B cell (primary cell): Measurements from ENCODE around the gene CDKN2C. TPM values are rescaled to one million over a fixed set of nuclear protein-coding genes. Genes with fewer than 3 reads are reported as not detected.
A peak's percentile ranks its signal among the peaks of the same experiment; 100 is the strongest.
"Not testable (repeated sequence)": the region's sequence is repeated elsewhere in the genome, so short reads cannot be mapped to it uniquely, and the experiment has no call there.

Experiments
- ATAC-seq: fragments of 200-7000 bp; cut with Tn5 transposase; one replicate; pipeline ENCODE4 v1.10.0; 2021; ENCODE audit warnings: low read depth, mild to moderate bottlenecking, moderate number of reproducible peaks, moderate library complexity
- CTCF ChIA-PET: fragments of 350-600 bp; sonication (Branson Sonifier 250); formaldehyde crosslinking; loops from one replicate; lab custom pipeline; 2021; ENCODE audit warnings: antibody characterized with exemption, inconsistent platforms; lab: Charles Lee
- POLR2A ChIA-PET: fragments of 350-600 bp; sonication (Branson Sonifier 250); formaldehyde crosslinking; loops from one replicate; lab custom pipeline; 2021; ENCODE audit warnings: antibody characterized with exemption; lab: Charles Lee
- DNase-seq: peaks from one replicate; pipeline ENCODE4 v3.0.0; 2013
- H2AFZ ChIP-seq: 2 replicates; pipeline ENCODE4 v1.6.1; 2012; ENCODE audit warnings: mild to moderate bottlenecking, low read depth, low read length; ENCODE audit not compliant: insufficient read depth, poor library complexity, severe bottlenecking
- H3K27ac ChIP-seq, 2 donors: 1 replicate in 1 of 2; 2 replicates in 1 of 2; pipeline ENCODE4 v1.5.1; 2012 to 2013; ENCODE audit warnings: low read length in 2 of 2, mild to moderate bottlenecking in 2 of 2, moderate library complexity in 1 of 2
- H3K27me3 ChIP-seq, 4 experiments: fragments of 200-600 bp in 1 of 4; sonication (generic) in 1 of 4; replicated peaks in 1 of 4; 1 replicate in 2 of 4; 2 replicates in 2 of 4; pipeline versions ENCODE4 v1.6.1 to v1.7.0; 2013 to 2016; ENCODE audit warnings: low read length in 3 of 4, mild to moderate bottlenecking in 2 of 4, mixed read lengths in 1 of 4, moderate library complexity in 1 of 4; ENCODE audit not compliant: insufficient read depth in 4 of 4, control insufficient read depth in 3 of 4; ENCODE audit errors: control extremely low read depth in 1 of 4
- H3K36me3 ChIP-seq, 2 experiments: replicated peaks in 1 of 2; 1 replicate in 1 of 2; 2 replicates in 1 of 2; pipeline versions ENCODE4 v1.6.1 to v1.7.1; 2013; ENCODE audit warnings: low read length in 1 of 2; ENCODE audit not compliant: insufficient read depth in 2 of 2, control insufficient read depth in 1 of 2; ENCODE audit errors: control extremely low read depth in 1 of 2, extremely low read depth in 1 of 2
- H3K4me1 ChIP-seq, 2 donors: fragments of 200-600 bp in 1 of 2; sonication (generic) in 1 of 2; 1 replicate in 1 of 2; 2 replicates in 1 of 2; pipeline versions ENCODE4 v1.5.1 to v1.6.1; 2013 to 2017; ENCODE audit warnings: low read length in 2 of 2; ENCODE audit not compliant: control insufficient read depth in 2 of 2, insufficient read depth in 2 of 2
- H3K4me2 ChIP-seq: replicated peaks from 2 replicates; pipeline ENCODE3; 2012; ENCODE audit warnings: mild to moderate bottlenecking, low read depth, low read length; ENCODE audit not compliant: poor library complexity, severe bottlenecking
- H3K4me3 ChIP-seq, 5 experiments: fragments of 200-600 bp in 1 of 5; sonication (generic) in 1 of 5; 1 replicate in 3 of 5; 2 replicates in 2 of 5; pipeline versions ENCODE4 v1.5.1 to v1.7.0; 2011 to 2016; ENCODE audit warnings: low read length in 4 of 5, mild to moderate bottlenecking in 4 of 5, low read depth in 2 of 5, control low read depth in 1 of 5, moderate library complexity in 1 of 5; ENCODE audit not compliant: insufficient read depth in 1 of 5; ENCODE audit errors: control extremely low read depth in 1 of 5, extremely low read depth in 1 of 5
- H3K79me2 ChIP-seq: fragments of 200-600 bp; sonication (generic); one replicate; pipeline ENCODE4 v1.6.0; 2016; ENCODE audit warnings: low read length; ENCODE audit not compliant: control insufficient read depth, insufficient read depth
- H3K9ac ChIP-seq: fragments of 200-600 bp; sonication (generic); 2 replicates; pipeline ENCODE4 v1.6.1; 2017; ENCODE audit warnings: mild to moderate bottlenecking, low read length, moderate library complexity
- H3K9me3 ChIP-seq, 3 donors: one replicate each; pipeline versions ENCODE4 v1.6.1 to v1.7.1; 2013; ENCODE audit warnings: low read length in 2 of 3; ENCODE audit not compliant: control insufficient read depth in 2 of 3, insufficient read depth in 1 of 3; ENCODE audit errors: control extremely low read depth in 1 of 3
- H4K20me1 ChIP-seq: 2 replicates; pipeline ENCODE4 v1.6.0; 2012; ENCODE audit warnings: mild to moderate bottlenecking, low read length; ENCODE audit not compliant: insufficient read depth, control insufficient read depth, poor library complexity, severe bottlenecking
- H3K27ac Mint-ChIP-seq: one replicate; pipeline ENCODE4 v1.8.0; 2021; ENCODE audit warnings: mixed read lengths
- H3K27me3 Mint-ChIP-seq: one replicate; pipeline ENCODE4 v1.8.0; 2021; ENCODE audit warnings: mixed read lengths
- H3K4me1 Mint-ChIP-seq: one replicate; pipeline ENCODE4 v1.8.0; 2021; ENCODE audit warnings: mixed read lengths
- H3K4me3 Mint-ChIP-seq: one replicate; pipeline ENCODE4 v1.8.0; 2021; ENCODE audit warnings: mixed read lengths
- H3K9me3 Mint-ChIP-seq: one replicate; pipeline ENCODE4 v1.8.0; 2022; ENCODE audit warnings: mixed read lengths; ENCODE audit not compliant: insufficient read depth
- EZH2 ChIP-seq: IDR thresholded peaks from 2 replicates; pipeline ENCODE4 v1.6.1; 2012; ENCODE audit warnings: borderline replicate concordance, low read depth, mild to moderate bottlenecking, moderate library complexity, low read length; ENCODE audit not compliant: insufficient read depth, poor library complexity, severe bottlenecking
- WGBS: methylation state at CpG from one replicate; pipeline ENCODE4 v1.1.5; 2013; ENCODE audit warnings: missing lambda C conversion rate; ENCODE audit not compliant: insufficient coverage; 5-methylcytosine and 5-hydroxymethylcytosine counted together
- intact Hi-C: fragments of 100-400 bp; cut with micrococcal nuclease; formaldehyde crosslinking; loops from one replicate; pipeline ENCODE4 v1.10.0; 2022
- polyA plus RNA-seq: library from polyadenylated mRNA; depleted of rRNA; stranded (reverse); fragments of >200 nt; gene quantifications from 2 replicates; pipeline ENCODE4 v1.2.3, GENCODE V29; 2012
- total RNA-seq, 2 donors: library from RNA; stranded (reverse); fragments of 120-200 nt in 1 of 2; gene quantifications; 1 replicate in 1 of 2; 2 replicates in 1 of 2; pipeline versions ENCODE4 v1.2.3 to v1.2.4, GENCODE V29; 2013 to 2022
- TF ChIP-seq, protein P1 (sequence below): fragments of 200-600 bp; IDR thresholded peaks from one replicate; pipeline ENCODE4 v1.8.0; 2022; ENCODE audit warnings: antibody characterized with exemption, mild to moderate bottlenecking

The CDKN2C gene
- total and polyA plus RNA-seq, 2 donors (not counting 1 experiment from before 2014, with no cell fraction given), result 1.5 to 1.7 TPM

DNA sequence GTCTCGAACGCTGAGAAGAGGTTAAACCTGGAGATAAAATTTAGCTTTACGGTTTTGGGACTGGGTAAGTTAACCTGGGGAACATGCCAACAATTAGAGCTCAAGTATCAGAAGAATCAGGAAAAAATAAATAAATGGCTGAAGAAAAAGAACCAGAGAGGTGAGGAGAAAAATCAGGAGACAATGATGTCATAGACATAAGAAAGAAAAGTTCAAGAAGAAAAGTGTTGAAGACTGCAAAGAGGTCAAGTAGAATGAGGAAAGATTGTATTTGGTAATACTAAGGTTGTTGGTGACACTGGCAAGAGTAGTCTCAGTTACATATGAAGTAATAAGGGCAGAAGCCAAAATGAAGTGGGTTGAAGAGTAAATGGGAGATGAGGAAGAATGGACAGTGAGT, 26.0 kb downstream of the CDKN2C start:
- ChIA-PET CTCF (no interaction called here), POLR2A (no interaction called here)
- H3K27ac ChIP-seq, result no peak overlapping the region
- H3K4me1 Mint-ChIP-seq, result peaks cover 16% of the 10 kb centered on the region
- no peak overlapping the region for H3K4me3 ChIP-seq
- no peak overlapping the region for H3K9ac ChIP-seq
- no peaks in the 10 kb centered on the region for H3K9me3 Mint-ChIP-seq
- peaks cover 0 to 3% (median 0%) of the 10 kb centered on the region in 3 donors for H3K9me3 ChIP-seq
- no peaks in the 10 kb centered on the region for H3K27me3 Mint-ChIP-seq
- H4K20me1 ChIP-seq, result no peaks in the 10 kb centered on the region
- intact Hi-C loops, result no loop called here
- ATAC-seq (no peak), DNase-seq (no peak)
- no peak overlapping the region for H3K4me2 ChIP-seq
- no peaks in the 10 kb centered on the region for H3K36me3 ChIP-seq
- WGBS, result 93% methylated on average over 3 of the region's 3 CpGs
- no peak overlapping the region for H2AFZ ChIP-seq
- no peak overlapping the region for H3K27ac Mint-ChIP-seq
- no peaks in the 10 kb centered on the region for H3K79me2 ChIP-seq
- H3K4me1 ChIP-seq, result peaks cover 10% of the 10 kb centered on the region in 2 donors
- no peaks in the 10 kb centered on the region for H3K27me3 ChIP-seq
- no peak overlapping the region for H3K4me3 Mint-ChIP-seq
- TF ChIP-seq EZH2, result no peak
- TF ChIP-seq, protein P1, sequence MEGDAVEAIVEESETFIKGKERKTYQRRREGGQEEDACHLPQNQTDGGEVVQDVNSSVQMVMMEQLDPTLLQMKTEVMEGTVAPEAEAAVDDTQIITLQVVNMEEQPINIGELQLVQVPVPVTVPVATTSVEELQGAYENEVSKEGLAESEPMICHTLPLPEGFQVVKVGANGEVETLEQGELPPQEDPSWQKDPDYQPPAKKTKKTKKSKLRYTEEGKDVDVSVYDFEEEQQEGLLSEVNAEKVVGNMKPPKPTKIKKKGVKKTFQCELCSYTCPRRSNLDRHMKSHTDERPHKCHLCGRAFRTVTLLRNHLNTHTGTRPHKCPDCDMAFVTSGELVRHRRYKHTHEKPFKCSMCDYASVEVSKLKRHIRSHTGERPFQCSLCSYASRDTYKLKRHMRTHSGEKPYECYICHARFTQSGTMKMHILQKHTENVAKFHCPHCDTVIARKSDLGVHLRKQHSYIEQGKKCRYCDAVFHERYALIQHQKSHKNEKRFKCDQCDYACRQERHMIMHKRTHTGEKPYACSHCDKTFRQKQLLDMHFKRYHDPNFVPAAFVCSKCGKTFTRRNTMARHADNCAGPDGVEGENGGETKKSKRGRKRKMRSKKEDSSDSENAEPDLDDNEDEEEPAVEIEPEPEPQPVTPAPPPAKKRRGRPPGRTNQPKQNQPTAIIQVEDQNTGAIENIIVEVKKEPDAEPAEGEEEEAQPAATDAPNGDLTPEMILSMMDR, result no peak

DNA sequence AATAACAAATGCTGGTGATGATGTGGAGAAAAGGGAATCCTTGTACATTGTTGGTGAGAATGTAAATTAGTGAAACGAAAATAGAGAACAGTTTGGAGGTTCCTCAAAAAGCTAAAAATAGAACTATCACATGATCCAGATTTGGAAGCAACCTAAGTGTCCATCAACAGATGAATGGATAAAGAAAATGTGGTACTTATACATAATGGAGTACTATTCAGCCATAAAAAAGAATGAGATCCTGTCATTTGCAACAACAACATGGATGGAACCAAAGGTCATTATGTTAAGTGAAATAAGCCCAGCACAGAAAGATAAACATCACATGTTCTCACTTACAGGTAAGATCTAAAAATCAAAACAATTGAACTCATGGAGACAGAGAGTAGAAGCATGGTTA, 29.3 kb downstream of the CDKN2C start:
- H3K27me3 Mint-ChIP-seq, H3K4me3 Mint-ChIP-seq: not testable (repeated sequence)

More for the DNA sequence above, 29.3 kb downstream of the CDKN2C start:
- H4K20me1 ChIP-seq, ATAC-seq, H3K9me3 ChIP-seq, DNase-seq, H3K36me3 ChIP-seq, intact Hi-C loops, H3K9ac ChIP-seq, H3K27me3 ChIP-seq, H3K27ac ChIP-seq, H3K79me2 ChIP-seq, H3K4me3 ChIP-seq, H2AFZ ChIP-seq, H3K9me3 Mint-ChIP-seq, POLR2A ChIA-PET, H3K4me2 ChIP-seq: not testable (repeated sequence)
- CTCF ChIA-PET, result interaction anchor here (1.3 kb wide), 1 partner anchor 69 kb away, joined by 3 read pairs; no protein-coding TSS in a partner anchor
- peaks cover 10% of the 10 kb centered on the region in 2 donors for H3K4me1 ChIP-seq
- Mint-ChIP-seq H3K4me1 (peaks cover 16% of the 10 kb centered on the region), H3K27ac (peak overlapping the region; percentile 2)
- no CpG with 5 or more reads among the region's 1 CpG for WGBS
